H9 (cell line): ENCODE measurements around the gene NCBP3. TPM values are rescaled to one million over a fixed set of nuclear protein-coding genes. Genes with fewer than 3 reads are reported as not detected.

Experiments
- DNase-seq: peaks from one replicate; pipeline ENCODE4 v3.0.0-alpha.2; 2017
- H2AFZ ChIP-seq: one replicate; pipeline ENCODE4 v1.6.1; 2013; ENCODE audit warnings: mild to moderate bottlenecking, low read length, control low read depth, moderate library complexity
- H2AK5ac ChIP-seq: 2 replicates; pipeline ENCODE4 v1.6.1; 2013; ENCODE audit warnings: low read length, control low read depth, mixed read lengths; ENCODE audit not compliant: insufficient read length
- H2BK120ac ChIP-seq: one replicate; pipeline ENCODE4 v1.6.1; 2013; ENCODE audit warnings: low read depth, mild to moderate bottlenecking, low read length, control low read depth, inconsistent platforms; ENCODE audit not compliant: poor library complexity, severe bottlenecking
- H2BK12ac ChIP-seq: 2 replicates; pipeline ENCODE4 v1.6.1; 2013; ENCODE audit warnings: low read length, control low read depth, mixed read lengths, low read depth; ENCODE audit not compliant: insufficient read length
- H2BK15ac ChIP-seq: 2 replicates; pipeline ENCODE4 v1.6.1; 2013; ENCODE audit warnings: low read depth, low read length, control low read depth
- H2BK20ac ChIP-seq: one replicate; pipeline ENCODE4 v1.6.1; 2013; ENCODE audit warnings: low read depth, mild to moderate bottlenecking, low read length, control low read depth, inconsistent platforms; ENCODE audit not compliant: poor library complexity, severe bottlenecking
- H2BK5ac ChIP-seq: 2 replicates; pipeline ENCODE4 v1.6.1; 2013; ENCODE audit warnings: low read length, control low read depth, mixed read lengths; ENCODE audit not compliant: insufficient read length
- H3K14ac ChIP-seq: 2 replicates; pipeline ENCODE4 v1.6.1; 2013; ENCODE audit warnings: low read length, control low read depth; ENCODE audit not compliant: insufficient read depth
- H3K18ac ChIP-seq: 2 replicates; pipeline ENCODE4 v1.6.1; 2013; ENCODE audit warnings: low read depth, mild to moderate bottlenecking, mixed read lengths, low read length, control low read depth; ENCODE audit not compliant: insufficient read length
- H3K23ac ChIP-seq: 2 replicates; pipeline ENCODE4 v1.6.1; 2013; ENCODE audit warnings: low read length, control low read depth, mixed read lengths, low read depth; ENCODE audit not compliant: insufficient read length
- H3K23me2 ChIP-seq: 2 replicates; pipeline ENCODE4 v1.6.1; 2013; ENCODE audit warnings: low read depth, mild to moderate bottlenecking, mixed read lengths, low read length, control low read depth; ENCODE audit not compliant: insufficient read length, poor library complexity, severe bottlenecking
- H3K27ac ChIP-seq: 2 replicates; pipeline ENCODE4 v1.5.1; 2013; ENCODE audit warnings: low read length, control low read depth, mixed read lengths, low read depth; ENCODE audit not compliant: insufficient read length
- H3K27me3 ChIP-seq: 2 replicates; pipeline ENCODE4 v1.6.1; 2013; ENCODE audit warnings: low read length, control low read depth, inconsistent platforms; ENCODE audit not compliant: insufficient read depth
- H3K4ac ChIP-seq: 2 replicates; pipeline ENCODE4 v1.6.1; 2013; ENCODE audit warnings: low read depth, mild to moderate bottlenecking, control low read depth, inconsistent platforms, low read length, moderate library complexity
- H3K4me1 ChIP-seq: 2 replicates; pipeline ENCODE4 v1.6.1; 2013; ENCODE audit warnings: low read length, control low read depth, inconsistent platforms; ENCODE audit not compliant: insufficient read depth
- H3K4me2 ChIP-seq: 2 replicates; pipeline ENCODE4 v1.6.1; 2013; ENCODE audit warnings: low read length, control low read depth, mixed read lengths; ENCODE audit not compliant: insufficient read length, insufficient read depth
- H3K56ac ChIP-seq: 2 replicates; pipeline ENCODE4 v1.6.1; 2013; ENCODE audit warnings: low read depth, mild to moderate bottlenecking, mixed read lengths, low read length, control low read depth; ENCODE audit not compliant: insufficient read length
- H3K79me1 ChIP-seq: 2 replicates; pipeline ENCODE4 v1.6.1; 2013; ENCODE audit warnings: low read depth, mild to moderate bottlenecking, moderate library complexity, low read length, control low read depth, inconsistent platforms; ENCODE audit not compliant: insufficient read depth, poor library complexity, severe bottlenecking
- H3K79me2 ChIP-seq: 2 replicates; pipeline ENCODE4 v1.6.1; 2013; ENCODE audit warnings: low read length, control low read depth, inconsistent platforms; ENCODE audit not compliant: insufficient read depth
- H3K9ac ChIP-seq: 2 replicates; pipeline ENCODE4 v1.6.1; 2013; ENCODE audit warnings: low read length, control low read depth, mixed read lengths; ENCODE audit not compliant: insufficient read length; ENCODE audit errors: extremely low read depth
- H3K9me3 ChIP-seq: one replicate; pipeline ENCODE4 v1.6.1; 2013; ENCODE audit warnings: low read depth, low read length, inconsistent platforms; ENCODE audit not compliant: control insufficient read depth
- H3T11ph ChIP-seq: one replicate; pipeline ENCODE4 v1.6.1; 2013; ENCODE audit warnings: mild to moderate bottlenecking, low read length, control low read depth, inconsistent platforms
- H4K20me1 ChIP-seq: one replicate; pipeline ENCODE4 v1.6.1; 2013; ENCODE audit not compliant: control insufficient read depth, insufficient read length, insufficient read depth
- H4K5ac ChIP-seq: 2 replicates; pipeline ENCODE4 v1.6.1; 2013; ENCODE audit warnings: low read depth, mild to moderate bottlenecking, mixed read lengths, low read length, control low read depth; ENCODE audit not compliant: insufficient read length
- H4K8ac ChIP-seq: replicated peaks from 2 replicates; pipeline ENCODE4 v1.6.1; 2013; ENCODE audit warnings: low read length, control low read depth, mixed read lengths, low read depth; ENCODE audit not compliant: insufficient read length
- H4K91ac ChIP-seq: 2 replicates; pipeline ENCODE4 v1.6.1; 2013; ENCODE audit warnings: low read depth, mild to moderate bottlenecking, moderate library complexity, mixed read lengths, low read length, control low read depth; ENCODE audit not compliant: insufficient read length
- H3K27ac Mint-ChIP-seq, 3 experiments: 2 replicates in 2 of 3; 3 replicates in 1 of 3; pipeline ENCODE4 v1.8.0; 2020 to 2021; ENCODE audit warnings: mixed read lengths in 3 of 3, mild to moderate bottlenecking in 1 of 3, moderate library complexity in 1 of 3
- H3K27me3 Mint-ChIP-seq: 2 replicates; pipeline ENCODE4 v1.8.0; 2021; ENCODE audit warnings: low read depth, mild to moderate bottlenecking, moderate library complexity, mixed read lengths
- H3K36me3 Mint-ChIP-seq, 3 experiments: 2 replicates in 2 of 3; 3 replicates in 1 of 3; pipeline ENCODE4 v1.8.0; 2020 to 2021; ENCODE audit warnings: low read depth in 3 of 3, mixed read lengths in 3 of 3; ENCODE audit not compliant: insufficient read depth in 1 of 3
- H3K4me1 Mint-ChIP-seq, 2 experiments: 2 replicates each; pipeline ENCODE4 v1.8.0; 2020; ENCODE audit warnings: mixed read lengths in 2 of 2
- H3K4me3 Mint-ChIP-seq, 2 experiments: 2 replicates in 1 of 2; 3 replicates in 1 of 2; pipeline ENCODE4 v1.8.0; 2020 to 2021; ENCODE audit warnings: mild to moderate bottlenecking in 2 of 2, mixed read lengths in 2 of 2, moderate library complexity in 1 of 2
- H3K9me3 Mint-ChIP-seq, 2 experiments: 2 replicates in 1 of 2; 3 replicates in 1 of 2; pipeline ENCODE4 v1.8.0; 2020; ENCODE audit warnings: mild to moderate bottlenecking in 2 of 2, mixed read lengths in 2 of 2, moderate library complexity in 1 of 2
- WGBS: extraction: QIAGEN DNeasy Blood & Tissue Kit; methylation state at CpG from one replicate; pipeline ENCODE4 v1.1.7; 2013; ENCODE audit warnings: missing lambda C conversion rate, low lambda C conversion rate, mixed read lengths; ENCODE audit not compliant: insufficient read length; ENCODE audit errors: extremely low coverage; 5-methylcytosine and 5-hydroxymethylcytosine counted together
- total RNA-seq: library from RNA; stranded (reverse); gene quantifications from 2 replicates; pipeline ENCODE4 v1.2.1, GENCODE V29; 2021
- TF ChIP-seq, protein P1 (sequence below): fragments of 200-600 bp; sonication (generic); conservative IDR thresholded peaks from 3 replicates; pipeline ENCODE4 v1.8.0; 2021; ENCODE audit warnings: antibody characterized with exemption, mild to moderate bottlenecking

Gene NCBP3
- total RNA-seq, 1 experiment from 2014 or later, result 45.7 TPM

DNA sequence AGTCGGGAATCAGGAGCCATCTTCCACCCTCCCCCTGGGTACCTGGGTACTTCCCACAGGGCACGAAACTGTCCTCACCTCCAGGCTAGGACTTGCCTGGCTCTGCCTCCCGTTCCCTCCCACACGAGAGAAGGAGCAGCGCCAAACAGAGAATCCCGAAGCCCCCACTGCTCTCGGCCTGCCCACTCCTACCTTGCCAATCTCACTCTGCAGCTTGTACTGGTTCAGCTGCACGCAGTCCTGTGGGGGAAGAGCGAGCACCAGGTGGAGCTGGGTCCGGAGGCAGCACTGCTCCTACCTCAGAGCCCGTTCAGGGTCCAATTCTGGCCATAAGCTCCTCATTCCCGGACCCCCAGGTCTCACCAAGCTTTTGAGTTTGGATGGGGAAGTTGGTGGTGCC lies 38.1 kb upstream of the NCBP3 start:
- no peaks in the 10 kb centered on the region for H3K9me3 Mint-ChIP-seq
- Histone ChIP-seq H3K56ac (no peak overlapping the region), H3K27ac (no peak overlapping the region), H2BK5ac (no peak overlapping the region), H3K4me2 (no peak overlapping the region), H2BK120ac (no peak overlapping the region), H3K9me3 (no peaks in the 10 kb centered on the region), H3K79me1 (no peaks in the 10 kb centered on the region), H4K5ac (no peak overlapping the region), H3K27me3 (no peaks in the 10 kb centered on the region), H2BK15ac (no peak overlapping the region), H3K4me1 (no peaks in the 10 kb centered on the region), H3K18ac (no peak overlapping the region), H3K23me2 (no peaks in the 10 kb centered on the region), H2AK5ac (no peak overlapping the region), H3K9ac (no peak overlapping the region), H2BK12ac (no peak overlapping the region), H4K20me1 (no peaks in the 10 kb centered on the region), H4K91ac (no peak overlapping the region), H3T11ph (no peak overlapping the region), H4K8ac (no peak overlapping the region), H2BK20ac (no peak overlapping the region), H3K79me2 (no peaks in the 10 kb centered on the region), H3K23ac (no peak overlapping the region), H2AFZ (no peak overlapping the region), H3K4ac (no peak overlapping the region), H3K14ac (no peak overlapping the region)
- DNase-seq, result no peak
- 0 out of 2 replicates have a peak, but pooled peaks cover 2% of the 10 kb centered on the region for H3K27me3 Mint-ChIP-seq
- no CpG with 5 or more reads among the region's 12 CpGs for WGBS
- H3K36me3 Mint-ChIP-seq, result peaks cover 0 to 8% (median 1%) of the 10 kb centered on the region in 3 experiments; a peak in 5 of 7 replicates
- TF ChIP-seq, protein P1, sequence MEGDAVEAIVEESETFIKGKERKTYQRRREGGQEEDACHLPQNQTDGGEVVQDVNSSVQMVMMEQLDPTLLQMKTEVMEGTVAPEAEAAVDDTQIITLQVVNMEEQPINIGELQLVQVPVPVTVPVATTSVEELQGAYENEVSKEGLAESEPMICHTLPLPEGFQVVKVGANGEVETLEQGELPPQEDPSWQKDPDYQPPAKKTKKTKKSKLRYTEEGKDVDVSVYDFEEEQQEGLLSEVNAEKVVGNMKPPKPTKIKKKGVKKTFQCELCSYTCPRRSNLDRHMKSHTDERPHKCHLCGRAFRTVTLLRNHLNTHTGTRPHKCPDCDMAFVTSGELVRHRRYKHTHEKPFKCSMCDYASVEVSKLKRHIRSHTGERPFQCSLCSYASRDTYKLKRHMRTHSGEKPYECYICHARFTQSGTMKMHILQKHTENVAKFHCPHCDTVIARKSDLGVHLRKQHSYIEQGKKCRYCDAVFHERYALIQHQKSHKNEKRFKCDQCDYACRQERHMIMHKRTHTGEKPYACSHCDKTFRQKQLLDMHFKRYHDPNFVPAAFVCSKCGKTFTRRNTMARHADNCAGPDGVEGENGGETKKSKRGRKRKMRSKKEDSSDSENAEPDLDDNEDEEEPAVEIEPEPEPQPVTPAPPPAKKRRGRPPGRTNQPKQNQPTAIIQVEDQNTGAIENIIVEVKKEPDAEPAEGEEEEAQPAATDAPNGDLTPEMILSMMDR, result no peak
- no peak overlapping the region for H3K27ac Mint-ChIP-seq
- H3K4me3 Mint-ChIP-seq, result no peak overlapping the region
- peaks cover 12 to 34% of the 10 kb centered on the region in 2 experiments for H3K4me1 Mint-ChIP-seq
